SU-DHL-6 (cell line): ENCODE measurements around the gene BLVRB.

Experiments used
- EZH2phosphoT487 ChIP-seq: fragments of 200-600 bp; sonication (generic), shearing (Covaris generic); conservative IDR thresholded peaks from 2 replicates; pipeline ENCODE4 v1.6.1; 2018; ENCODE audit warnings: mild to moderate bottlenecking, antibody characterized with exemption, low read length, moderate library complexity, mixed read lengths
- TF ChIP-seq, protein P1 (sequence below): fragments of 200-600 bp; sonication (generic); IDR thresholded peaks from one replicate; pipeline ENCODE4 v1.5.1; 2017; ENCODE audit warnings: antibody characterized with exemption, mild to moderate bottlenecking, low read length, moderate library complexity; ENCODE audit not compliant: insufficient read depth, poor library complexity, severe bottlenecking

DNA sequence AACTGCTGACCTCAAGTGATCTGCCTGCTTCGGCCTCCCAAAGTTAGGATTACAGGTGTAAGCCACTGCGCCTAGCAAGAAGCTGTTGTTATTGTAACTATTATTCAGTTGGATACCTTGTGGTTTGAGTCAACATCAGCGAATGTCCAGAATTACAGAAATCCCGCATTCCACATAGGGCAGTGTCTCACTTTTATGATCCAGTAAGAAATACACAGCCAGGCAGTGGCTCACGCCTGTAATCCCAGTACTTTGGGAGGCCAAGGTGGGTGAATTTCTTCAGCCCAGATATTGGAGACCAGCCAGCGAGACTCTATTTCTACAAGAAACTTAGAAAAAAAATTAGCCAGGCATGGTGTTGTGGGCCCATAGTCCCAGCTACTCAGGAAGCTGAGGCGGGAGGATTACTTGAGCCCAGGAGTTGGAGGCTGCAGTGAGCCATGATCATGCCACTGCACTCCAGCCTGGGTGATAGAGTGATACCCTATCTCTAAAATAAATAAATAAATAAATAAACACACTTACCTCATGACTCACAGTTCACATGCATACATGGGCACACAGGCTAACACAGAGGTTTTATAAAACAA is 45.1 kb upstream of the BLVRB start:
- TF ChIP-seq, protein P1, sequence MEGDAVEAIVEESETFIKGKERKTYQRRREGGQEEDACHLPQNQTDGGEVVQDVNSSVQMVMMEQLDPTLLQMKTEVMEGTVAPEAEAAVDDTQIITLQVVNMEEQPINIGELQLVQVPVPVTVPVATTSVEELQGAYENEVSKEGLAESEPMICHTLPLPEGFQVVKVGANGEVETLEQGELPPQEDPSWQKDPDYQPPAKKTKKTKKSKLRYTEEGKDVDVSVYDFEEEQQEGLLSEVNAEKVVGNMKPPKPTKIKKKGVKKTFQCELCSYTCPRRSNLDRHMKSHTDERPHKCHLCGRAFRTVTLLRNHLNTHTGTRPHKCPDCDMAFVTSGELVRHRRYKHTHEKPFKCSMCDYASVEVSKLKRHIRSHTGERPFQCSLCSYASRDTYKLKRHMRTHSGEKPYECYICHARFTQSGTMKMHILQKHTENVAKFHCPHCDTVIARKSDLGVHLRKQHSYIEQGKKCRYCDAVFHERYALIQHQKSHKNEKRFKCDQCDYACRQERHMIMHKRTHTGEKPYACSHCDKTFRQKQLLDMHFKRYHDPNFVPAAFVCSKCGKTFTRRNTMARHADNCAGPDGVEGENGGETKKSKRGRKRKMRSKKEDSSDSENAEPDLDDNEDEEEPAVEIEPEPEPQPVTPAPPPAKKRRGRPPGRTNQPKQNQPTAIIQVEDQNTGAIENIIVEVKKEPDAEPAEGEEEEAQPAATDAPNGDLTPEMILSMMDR, result no peak
- no peak for TF ChIP-seq EZH2phosphoT487
